Right lung (tissue), 5 donors: ENCODE data around the gene MAOA. TPM values are rescaled to one million over a fixed set of nuclear protein-coding genes. Genes with fewer than 3 reads are reported as not detected.

ENCODE experiments used
- DNase-seq, 2 donors: peaks; one replicate each; pipeline ENCODE4 v3.0.0-alpha.2; 2013
- polyA plus RNA-seq, 5 donors: library from polyadenylated mRNA; unstranded; fragments of 120-200 nt; gene quantifications; one replicate each; pipeline versions ENCODE4 v1.2.1 to v1.2.3, GENCODE V29; 2013; ENCODE audit warnings: inconsistent platforms in 1 of 5, low replicate concordance in 1 of 5; ENCODE audit not compliant: insufficient read length in 5 of 5, insufficient read depth in 1 of 5

MAOA gene
- polyA plus RNA-seq, 5 donors, result 43.4 to 67.6 (median 60.0) TPM

DNA sequence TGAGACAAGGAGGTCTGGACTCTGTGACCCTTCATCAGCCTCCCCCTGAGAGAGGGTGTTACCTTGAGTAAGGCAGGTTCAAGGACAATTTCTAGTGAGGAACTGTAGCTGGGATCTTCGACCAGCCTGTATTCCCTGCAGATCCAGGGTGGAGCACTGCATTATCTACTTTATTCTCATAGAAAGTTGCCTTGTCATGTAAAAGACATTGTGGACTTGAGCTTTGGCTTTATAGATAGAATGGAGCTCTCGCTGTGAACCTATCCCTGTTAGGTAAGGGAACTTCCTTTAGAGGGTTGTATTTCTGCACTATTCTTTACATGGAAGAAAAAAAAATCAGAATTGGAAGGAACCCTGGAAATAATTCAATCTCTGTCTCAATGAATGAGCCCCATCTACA is 91.4 kb downstream of the MAOA start:
- DNase-seq, result no peak

DNA sequence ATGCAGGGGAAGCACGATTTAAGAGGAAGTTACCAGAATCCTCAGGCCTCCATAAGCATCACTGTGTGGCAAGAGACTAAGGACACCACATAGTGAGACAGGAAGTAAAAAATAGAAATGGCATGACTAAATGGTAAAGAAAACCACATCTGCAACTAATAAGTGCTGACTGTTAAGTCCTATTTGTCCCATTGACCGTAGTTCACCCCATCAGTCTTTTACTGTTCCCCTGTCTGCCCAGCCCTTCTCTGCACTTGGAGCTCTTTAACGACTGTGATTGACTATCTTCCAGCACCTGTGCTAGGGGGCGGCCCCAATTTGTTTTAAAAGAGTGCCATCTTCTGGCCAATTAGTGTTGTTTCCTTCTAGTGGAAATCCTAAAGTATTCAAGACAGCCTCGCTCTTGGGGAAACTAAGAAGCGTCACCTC is 94.2 kb downstream of the MAOA start:
- peak; percentile 32 to 40 for DNase-seq

DNA sequence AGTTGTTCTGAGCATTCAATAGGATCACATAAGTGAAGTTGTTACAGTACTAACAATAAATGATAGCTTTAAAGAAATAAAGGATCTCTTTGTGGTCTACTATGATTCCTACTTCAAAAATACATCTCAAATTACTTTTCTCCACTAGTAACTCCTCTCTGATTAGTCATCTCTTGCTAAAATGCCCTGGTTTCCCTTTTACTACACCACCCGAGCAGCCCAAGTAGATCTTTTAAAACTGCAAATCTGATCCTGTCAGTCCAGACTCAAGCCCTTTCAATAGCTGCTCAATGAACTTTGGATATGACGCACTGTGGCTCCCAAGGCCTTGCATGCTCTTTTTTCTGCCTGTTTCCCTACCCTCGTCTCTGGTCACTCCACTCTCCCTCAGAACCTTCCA is 97.5 kb downstream of the MAOA start:
- no peak for DNase-seq

DNA sequence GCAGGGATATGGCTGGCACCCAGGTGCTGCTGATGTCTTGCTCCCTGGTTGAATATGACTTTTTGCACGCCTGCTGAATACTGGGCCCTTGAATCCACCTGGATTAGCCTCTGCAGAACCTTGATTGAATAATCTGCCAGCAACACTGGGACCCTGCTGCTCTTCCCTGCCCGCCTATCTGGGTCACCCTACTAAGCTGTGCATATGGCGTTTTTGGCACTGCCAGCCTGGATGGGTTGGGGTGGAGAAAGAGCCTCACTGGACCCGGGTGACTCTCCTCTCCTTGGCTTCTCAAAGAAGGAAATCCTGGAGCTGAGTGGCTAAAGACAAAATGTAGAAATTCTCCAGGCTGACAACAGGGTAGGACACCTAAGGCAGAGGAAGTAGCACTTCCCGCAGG is 100.0 kb downstream of the MAOA start:
- no peak for DNase-seq

DNA sequence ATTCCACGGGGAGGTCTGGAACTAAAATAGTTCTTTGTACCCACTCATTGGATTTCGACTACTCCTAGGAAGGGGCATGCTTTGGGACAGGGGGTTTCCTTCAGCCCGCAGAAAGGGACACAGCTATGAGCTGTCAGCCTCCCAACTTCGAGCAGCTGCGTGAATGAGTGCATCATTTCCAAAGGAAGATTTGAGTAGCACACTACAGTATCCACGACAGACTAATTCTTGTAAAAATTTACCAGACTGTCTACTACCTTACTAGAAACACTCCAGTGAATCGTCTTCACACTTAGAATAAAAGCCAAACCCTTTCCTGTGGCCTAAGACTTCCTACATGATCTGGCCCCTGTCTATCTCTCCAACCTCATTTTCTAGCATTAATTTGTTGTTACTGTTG is 101.9 kb downstream of the MAOA start:
- no peak for DNase-seq

DNA sequence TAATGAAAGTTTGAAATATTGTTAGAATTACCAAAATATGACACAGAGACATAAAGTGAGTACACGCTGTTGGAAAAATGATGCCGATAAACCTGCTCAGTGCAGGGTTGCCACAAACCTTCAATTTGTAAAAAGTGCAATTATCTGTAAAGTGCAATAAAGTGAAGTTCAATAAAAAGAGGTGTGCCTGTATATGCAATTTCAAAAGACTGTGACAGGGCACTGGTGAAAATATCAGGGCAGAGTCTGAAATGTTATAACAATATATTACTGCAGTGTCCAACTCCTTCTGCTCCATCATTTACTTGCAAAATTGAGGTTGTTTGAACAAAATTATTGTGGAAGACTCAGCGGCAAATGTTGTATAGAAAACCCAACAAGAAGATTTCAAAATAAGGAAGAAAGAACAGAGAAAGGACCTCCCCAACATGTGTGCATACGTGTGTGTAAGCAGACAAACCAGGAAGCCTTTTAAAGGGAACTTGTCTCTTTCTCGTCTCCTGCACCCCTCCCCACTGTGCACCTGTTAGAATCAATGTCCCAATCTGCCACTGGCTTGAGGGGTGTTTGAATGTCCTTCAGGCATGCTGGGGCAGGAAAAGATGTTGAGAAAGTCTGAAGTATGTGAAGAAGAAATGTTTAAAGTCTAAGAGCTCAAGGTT is 130.0 kb downstream of the MAOA start:
- DNase-seq, result no peak

Other genes starting within 250 kb of the MAOA start
- 10 to 100 TPM; 10.9 to 15.8 (median 12.8) TPM for gene MAOB, start 226.2 kb downstream of the MAOA start, polyA plus RNA-seq